Kidney (tissue), 14 donors: Measurements from ENCODE around the gene LMAN2. TPM values are rescaled to one million over a fixed set of nuclear protein-coding genes. Genes with fewer than 3 reads are reported as not detected.
A peak's percentile ranks its signal among the peaks of the same experiment; 100 is the strongest.

Source experiments
- DNase-seq, 5 donors: peaks; one replicate each; pipeline ENCODE4 v3.0.0-alpha.2; 2013 to 2020
- FAIRE-seq: peaks from 2 replicates; lab custom pipeline; 2012; peaks lifted over from hg19 to GRCh38; lab: Jason Lieb, UNC
- H3K27ac ChIP-seq, 2 donors: one replicate each; pipeline ENCODE4 v1.7.0; 2013; ENCODE audit warnings: low read depth in 2 of 2, low read length in 2 of 2, inconsistent platforms in 1 of 2
- H3K27me3 ChIP-seq: one replicate; pipeline ENCODE4 v1.7.1; 2013; ENCODE audit warnings: low read length, inconsistent platforms; ENCODE audit not compliant: control insufficient read depth, insufficient read depth
- H3K36me3 ChIP-seq, 3 donors: one replicate each; pipeline versions ENCODE4 v1.7.0 to v1.7.1; 2013; ENCODE audit warnings: low read length in 3 of 3, control low read depth in 1 of 3, inconsistent platforms in 1 of 3; ENCODE audit not compliant: insufficient read depth in 3 of 3, control insufficient read depth in 2 of 3
- H3K4me1 ChIP-seq, 3 donors: one replicate each; pipeline versions ENCODE4 v1.7.0 to v1.7.1; 2013; ENCODE audit warnings: low read length in 3 of 3, inconsistent platforms in 1 of 3, low read depth in 1 of 3; ENCODE audit not compliant: control insufficient read depth in 2 of 3, insufficient read depth in 2 of 3
- H3K4me3 ChIP-seq, 3 donors: one replicate each; pipeline versions ENCODE4 v1.7.0 to v1.8.1; 2013; ENCODE audit warnings: low read length in 3 of 3, control low read depth in 1 of 3, inconsistent platforms in 1 of 3
- H3K9ac ChIP-seq, 3 donors: one replicate each; pipeline versions ENCODE4 v1.7.0 to v1.7.1; 2013; ENCODE audit warnings: low read length in 3 of 3, control low read depth in 1 of 3, inconsistent platforms in 1 of 3
- H3K9me3 ChIP-seq, 3 donors: one replicate each; pipeline versions ENCODE4 v1.7.0 to v1.7.1; 2013; ENCODE audit warnings: low read length in 3 of 3, control low read depth in 1 of 3, inconsistent platforms in 1 of 3; ENCODE audit not compliant: control insufficient read depth in 2 of 3, insufficient read depth in 1 of 3
- CTCF ChIP-seq: IDR thresholded peaks from 3 replicates; pipeline ENCODE4 v1.5.1; 2012; ENCODE audit warnings: mild to moderate bottlenecking, moderate library complexity, borderline replicate concordance; ENCODE audit not compliant: insufficient read depth; ENCODE audit errors: extremely low read depth
- intact Hi-C: fragments of 100-400 bp; cut with DNase I; formaldehyde crosslinking; loops from one replicate; pipeline ENCODE4 v1.11.1; 2022
- polyA plus RNA-seq: library from polyadenylated mRNA; stranded (reverse); fragments of 350-450 nt; fragmentation: Illumina TruSeq; extraction: RNeasy Lipid Tissue Mini Kit (QIAGEN cat#74804); gene quantifications from one replicate; pipeline ENCODE4 v1.2.3, GENCODE V29; 2014; ENCODE audit warnings: low read depth, low replicate concordance; ENCODE audit not compliant: insufficient read depth
- total RNA-seq: library from RNA; stranded (reverse); fragmentation: NEBNext Ultra II Directional; extraction: Animal tissue kit (Norgen Biotek cat#: 25700); gene quantifications from one replicate; pipeline ENCODE4 v1.2.1, GENCODE V29; 2021
- donor health status: control.
- donor health status: control.
- donor health status: control.
- donor health status: control.
- donor health status: control.
- donor health status: DM: yes; HTN: yes; CAD: no.
- donor health status: Normal renal cell carcinoma (clear cell type).

The LMAN2 gene
- total and polyA plus RNA-seq, 2 donors from 2014 or later, result 137 to 190 TPM

- no peak for TF ChIP-seq CTCF
- no peak overlapping the region for H3K27ac ChIP-seq
- H3K4me1 ChIP-seq, result peaks cover 0 to 31% (median 31%) of the 10 kb centered on the region in 3 donors
- no peak for FAIRE-seq
- H3K9me3 ChIP-seq, result no peaks in the 10 kb centered on the region
- intact Hi-C loops, result no loop called here
- H3K36me3 ChIP-seq, result no peaks in the 10 kb centered on the region
- H3K9ac ChIP-seq, result no peak overlapping the region
- no peak overlapping the region for H3K4me3 ChIP-seq
- DNase-seq, result no peak
- H3K27me3 ChIP-seq, result no peaks in the 10 kb centered on the region
These were observed 22.7 kb upstream of the LMAN2 start for GRCh38 chr5:177374211-177374610.

GRCh38 chr5:177373806-177374205 lies 22.3 kb upstream of the LMAN2 start:
- Histone ChIP-seq H3K27me3 (no peaks in the 10 kb centered on the region), H3K4me3 (no peak overlapping the region), H3K27ac (peak overlapping the region in 1 of 2 donors; percentile 41), H3K9ac (no peak overlapping the region), H3K4me1 (peaks cover 0 to 33% (median 31%) of the 10 kb centered on the region in 3 donors), H3K36me3 (no peaks in the 10 kb centered on the region), H3K9me3 (no peaks in the 10 kb centered on the region)
- intact Hi-C loops, result no loop called here
- FAIRE-seq (no peak), DNase-seq (no peak)
- no peak for TF ChIP-seq CTCF

- Histone ChIP-seq H3K27me3 (no peaks in the 10 kb centered on the region), H3K27ac (no peak overlapping the region), H3K4me3 (no peak overlapping the region), H3K4me1 (peaks cover 0 to 38% (median 23%) of the 10 kb centered on the region in 3 donors), H3K36me3 (no peaks in the 10 kb centered on the region), H3K9ac (no peak overlapping the region), H3K9me3 (no peaks in the 10 kb centered on the region)
- no peak for TF ChIP-seq CTCF
- no peak for FAIRE-seq
- DNase-seq, result no peak
- intact Hi-C loops, result no loop called here
These were observed 21.4 kb upstream of the LMAN2 start for GRCh38 chr5:177372910-177373309.
